Measurements from ENCODE around the gene C1orf87.

C1orf87 gene

GRCh38 chr1:60073605-60074278 lies at the start of gene C1orf87:
TSS of gene C1orf87 (minus strand) at chr1:60073770. CDS start at chr1:60072643, 1,127 bp downstream.
- DNase-seq (ENCODE audit: low read depth, low spot score), result no peak

GRCh38 chr1:60118085-60118484 lies 44.5 kb upstream of the C1orf87 start:
- DNase-seq (ENCODE audit: low read depth, low spot score), result no peak

- no peak for DNase-seq (ENCODE audit: low read depth, low spot score)
These were observed 41.3 kb upstream of the C1orf87 start for GRCh38 chr1:60114745-60115318.

GRCh38 chr1:60113596-60113995 lies 40.0 kb upstream of the C1orf87 start:
- DNase-seq (ENCODE audit: low read depth, low spot score), result no peak

- no peak for DNase-seq (ENCODE audit: low read depth, low spot score)
These were observed 39.5 kb upstream of the C1orf87 start for GRCh38 chr1:60113028-60113427.

- no peak for DNase-seq (ENCODE audit: low read depth, low spot score)
These were observed 38.1 kb upstream of the C1orf87 start for GRCh38 chr1:60111716-60112115.

GRCh38 chr1:60111118-60111517 lies 37.5 kb upstream of the C1orf87 start:
- no peak for DNase-seq (ENCODE audit: low read depth, low spot score)

GRCh38 chr1:60108196-60108595 lies 34.6 kb upstream of the C1orf87 start:
- DNase-seq (ENCODE audit: low read depth, low spot score), result no peak

- DNase-seq (ENCODE audit: low read depth, low spot score), result no peak
These were observed 29.6 kb upstream of the C1orf87 start for GRCh38 chr1:60103186-60103585.

- DNase-seq (ENCODE audit: low read depth, low spot score), result no peak
These were observed 28.9 kb upstream of the C1orf87 start for GRCh38 chr1:60102267-60103061.

GRCh38 chr1:60101516-60101915 lies 27.9 kb upstream of the C1orf87 start:
- no peak for DNase-seq (ENCODE audit: low read depth, low spot score)

- no peak for DNase-seq (ENCODE audit: low read depth, low spot score)
These were observed 17.7 kb upstream of the C1orf87 start for GRCh38 chr1:60091195-60091715.

GRCh38 chr1:60090655-60091054 lies 17.1 kb upstream of the C1orf87 start:
- no peak for DNase-seq (ENCODE audit: low read depth, low spot score)

GRCh38 chr1:60088620-60089155 lies 15.1 kb upstream of the C1orf87 start:
- no peak for DNase-seq (ENCODE audit: low read depth, low spot score)

GRCh38 chr1:60087681-60088080 lies 14.1 kb upstream of the C1orf87 start:
- DNase-seq (ENCODE audit: low read depth, low spot score), result no peak

- no peak for DNase-seq (ENCODE audit: low read depth, low spot score)
These were observed 4.6 kb upstream of the C1orf87 start for GRCh38 chr1:60078182-60078581.

GRCh38 chr1:60071296-60071695 lies 2.3 kb downstream of the C1orf87 start:
- no peak for DNase-seq (ENCODE audit: low read depth, low spot score)

GRCh38 chr1:60069691-60070090 lies 3.9 kb downstream of the C1orf87 start:
- DNase-seq (ENCODE audit: low read depth, low spot score), result no peak

- DNase-seq (ENCODE audit: low read depth, low spot score), result peak; percentile 75
These were observed 5.1 kb downstream of the C1orf87 start for GRCh38 chr1:60068393-60069045.

- DNase-seq (ENCODE audit: low read depth, low spot score), result no peak
These were observed 7.6 kb downstream of the C1orf87 start for GRCh38 chr1:60066001-60066400.

- no peak for DNase-seq (ENCODE audit: low read depth, low spot score)
These were observed 8.4 kb downstream of the C1orf87 start for GRCh38 chr1:60065199-60065598.

GRCh38 chr1:60063561-60063960 lies 10.0 kb downstream of the C1orf87 start:
- DNase-seq (ENCODE audit: low read depth, low spot score), result no peak

Data from brain pericyte (primary cell).